Mesothelial cell of epicardium (in vitro differentiated cells): ENCODE measurements around the gene LORICRIN. TPM values are rescaled to one million over a fixed set of nuclear protein-coding genes. Genes with fewer than 3 reads are reported as not detected.

Experiments used
- DNase-seq, 2 experiments: peaks; one replicate each; pipeline ENCODE4 v3.0.0; 2021; ENCODE audit warnings: low spot score in 2 of 2; ENCODE audit not compliant: unreplicated experiment in 2 of 2
- H3K27ac Mint-ChIP-seq: 2 replicates; pipeline ENCODE4 v1.8.0; 2021; ENCODE audit warnings: mixed read lengths
- H3K27me3 Mint-ChIP-seq: 2 replicates; pipeline ENCODE4 v1.8.0; 2021; ENCODE audit warnings: low read depth, mixed read lengths
- H3K36me3 Mint-ChIP-seq: 2 replicates; pipeline ENCODE4 v1.8.0; 2021; ENCODE audit warnings: mixed read lengths
- H3K4me1 Mint-ChIP-seq: 2 replicates; pipeline ENCODE4 v1.8.0; 2021; ENCODE audit warnings: mixed read lengths
- H3K4me3 Mint-ChIP-seq: 2 replicates; pipeline ENCODE4 v1.8.0; 2021; ENCODE audit warnings: mild to moderate bottlenecking, moderate library complexity, mixed read lengths
- H3K9me3 Mint-ChIP-seq: 2 replicates; pipeline ENCODE4 v1.8.0; 2021; ENCODE audit warnings: mixed read lengths
- CTCF ChIP-seq: fragments of 200-600 bp; sonication (generic); IDR thresholded peaks from one replicate; pipeline ENCODE4 v1.5.0; 2021; ENCODE audit warnings: antibody characterized with exemption; ENCODE audit not compliant: unreplicated experiment
- total RNA-seq: library from RNA; stranded (reverse); gene quantifications from 3 replicates; pipeline ENCODE4 v1.2.1, GENCODE V29; 2021

LORICRIN gene
- total RNA-seq, 1 donor from 2014 or later, result not detected

- no peaks in the 10 kb centered on the region for H3K36me3 Mint-ChIP-seq
Observed at GRCh38 chr1:153253693-153254092, 5.8 kb upstream of the LORICRIN start.

GRCh38 chr1:153260585-153261280, 1.2 kb downstream of the LORICRIN start:
- DNase-seq, result peak; percentile 22 to 51
- H3K27me3 Mint-ChIP-seq, result peaks cover 82% of the 10 kb centered on the region
- H3K4me3 Mint-ChIP-seq, result peak overlapping the region; percentile 64
- no peak for TF ChIP-seq CTCF
- no peak overlapping the region for H3K27ac Mint-ChIP-seq
- H3K4me1 Mint-ChIP-seq, result peaks cover 5% of the 10 kb centered on the region
- peaks cover 4% of the 10 kb centered on the region for H3K9me3 Mint-ChIP-seq
- no peaks in the 10 kb centered on the region for H3K36me3 Mint-ChIP-seq

More at GRCh38 chr1:153253693-153254092, 5.8 kb upstream of the LORICRIN start:
- no peak for DNase-seq
- no peak overlapping the region for H3K4me3 Mint-ChIP-seq
- H3K9me3 Mint-ChIP-seq, result no peaks in the 10 kb centered on the region
- no peak overlapping the region for H3K27ac Mint-ChIP-seq
- H3K4me1 Mint-ChIP-seq, result no peaks in the 10 kb centered on the region
- H3K27me3 Mint-ChIP-seq, result peaks cover 73% of the 10 kb centered on the region
- no peak for TF ChIP-seq CTCF

- DNase-seq, result peak; percentile 31 to 52
- Mint-ChIP-seq H3K27ac (no peak overlapping the region), H3K4me1 (peaks cover 5% of the 10 kb centered on the region)
Observed at GRCh38 chr1:153261281-153262069, 2.0 kb downstream of the LORICRIN start.

GRCh38 chr1:153262070-153262366, 2.5 kb downstream of the LORICRIN start:
- Mint-ChIP-seq H3K27me3 (peaks cover 89% of the 10 kb centered on the region), H3K9me3 (peaks cover 8% of the 10 kb centered on the region), H3K4me1 (peaks cover 5% of the 10 kb centered on the region), H3K27ac (no peak overlapping the region), H3K36me3 (no peaks in the 10 kb centered on the region), H3K4me3 (peak overlapping the region; percentile 60)
- no peak for TF ChIP-seq CTCF
- DNase-seq, result no peak

More at GRCh38 chr1:153261281-153262069, 2.0 kb downstream of the LORICRIN start:
- H3K27me3 Mint-ChIP-seq, result peaks cover 84% of the 10 kb centered on the region
- peak overlapping the region; percentile 60 for H3K4me3 Mint-ChIP-seq
- no peak for TF ChIP-seq CTCF
- H3K9me3 Mint-ChIP-seq, result peaks cover 4% of the 10 kb centered on the region
- no peaks in the 10 kb centered on the region for H3K36me3 Mint-ChIP-seq

- Mint-ChIP-seq H3K4me1 (peaks cover 5% of the 10 kb centered on the region), H3K36me3 (no peaks in the 10 kb centered on the region), H3K9me3 (peaks cover 10% of the 10 kb centered on the region), H3K4me3 (peak overlapping the region; percentile 60), H3K27me3 (peaks cover 88% of the 10 kb centered on the region), H3K27ac (no peak overlapping the region)
- TF ChIP-seq CTCF, result no peak
- DNase-seq, result no peak
Observed at GRCh38 chr1:153262462-153263157, 3.1 kb downstream of the LORICRIN start.
